GM12878 (cell line): ENCODE results near the gene BCR. TPM values are rescaled to one million over a fixed set of nuclear protein-coding genes. Genes with fewer than 3 reads are reported as not detected.

Experiments
- ATAC-seq: fragments of 200-7000 bp; cut with Tn5 transposase; 3 replicates; pipeline ENCODE4 v1.9.1; 2020; ENCODE audit warnings: mild to moderate bottlenecking, moderate library complexity
- BruUV-seq: library from RNA; stranded (reverse); fragments of 400-500 nt; replicated peaks from 2 replicates; lab custom pipeline; 2021; lab: Mats Ljungman, UMichigan
- CTCF ChIA-PET: fragments of 300-600 bp; sonication (Branson Sonifier 250); formaldehyde crosslinking; extraction: SDS; loops from one replicate; lab custom pipeline; 2021; ENCODE audit warnings: inconsistent platforms; lab: Yijun Ruan, JAX
- POLR2A ChIA-PET: fragments of 350-600 bp; formaldehyde crosslinking; extraction: SDS; loops from one replicate; lab custom pipeline; 2021; ENCODE audit warnings: inconsistent platforms; lab: Charles Lee
- RAD21 ChIA-PET: fragments of 300-600 bp; sonication (Branson Sonifier 250); formaldehyde crosslinking; loops from one replicate; lab custom pipeline; 2023; ENCODE audit warnings: antibody characterized with exemption; ENCODE audit not compliant: unreplicated experiment; lab: Charles Lee
- SMC1A ChIA-PET: fragments of 300-600 bp; sonication (Branson Sonifier 250); formaldehyde crosslinking; loops from one replicate; lab custom pipeline; 2023; ENCODE audit not compliant: unreplicated experiment, uncharacterized antibody; lab: Charles Lee
- DNase-seq: peaks from one replicate; pipeline ENCODE4 v3.0.0-alpha.2; 2011; ENCODE audit warnings: low read depth, low spot score
- FAIRE-seq: peaks from 3 replicates; lab custom pipeline; 2011; peaks lifted over from hg19 to GRCh38; lab: Jason Lieb, UNC
- H2AFZ ChIP-seq: 2 replicates; pipeline ENCODE4 v1.6.0; 2011; ENCODE audit warnings: low read depth, low read length, control low read depth; ENCODE audit not compliant: control insufficient read depth
- H3K27ac ChIP-seq: 2 replicates; pipeline ENCODE4 v1.5.1; 2011; ENCODE audit warnings: control low read depth; ENCODE audit not compliant: control insufficient read depth, insufficient read depth
- H3K27me3 ChIP-seq, 2 experiments: replicated peaks in 1 of 2; 2 replicates each; pipeline versions ENCODE4 v1.6.0 to v1.6.1; 2011; ENCODE audit warnings: low read length in 1 of 2; ENCODE audit not compliant: control insufficient read depth in 2 of 2, insufficient read depth in 2 of 2
- H3K36me3 ChIP-seq, 2 experiments: 2 replicates each; pipeline ENCODE4 v1.5.1; 2011; ENCODE audit warnings: low read length in 1 of 2; ENCODE audit not compliant: control insufficient read depth in 2 of 2, insufficient read depth in 2 of 2
- H3K4me1 ChIP-seq: 2 replicates; pipeline ENCODE4 v1.6.1; 2011; ENCODE audit warnings: mild to moderate bottlenecking, low read length, moderate library complexity, mixed read lengths; ENCODE audit not compliant: control insufficient read depth, insufficient read depth
- H3K4me2 ChIP-seq: 2 replicates; pipeline ENCODE4 v1.6.0; 2011; ENCODE audit warnings: control low read depth; ENCODE audit not compliant: control insufficient read depth, insufficient read depth
- H3K4me3 ChIP-seq: fragments of 200-600 bp; sonication (generic); 2 replicates; pipeline ENCODE4 v1.5.1; 2016
- H3K79me2 ChIP-seq: 2 replicates; pipeline ENCODE4 v1.6.0; 2011; ENCODE audit warnings: low read length; ENCODE audit not compliant: control insufficient read depth, insufficient read depth
- H3K9ac ChIP-seq: 2 replicates; pipeline ENCODE4 v1.8.0; 2011; ENCODE audit warnings: low read length, control low read depth, mixed read lengths; ENCODE audit not compliant: control insufficient read depth, insufficient read depth
- H3K9me3 ChIP-seq: replicated peaks from 3 replicates; pipeline ENCODE4 v1.5.1; 2011; ENCODE audit warnings: mild to moderate bottlenecking, low read length; ENCODE audit not compliant: control insufficient read depth, insufficient read depth
- H4K20me1 ChIP-seq: 2 replicates; pipeline ENCODE4 v1.6.0; 2011; ENCODE audit not compliant: control insufficient read depth, insufficient read depth
- BRCA1 ChIP-seq: IDR thresholded peaks from 2 replicates; pipeline ENCODE4 v1.6.1; 2011; ENCODE audit warnings: low read depth, low read length, improper control_type of control experiment
- CBX5 ChIP-seq: sonication (generic); IDR thresholded peaks from 2 replicates; pipeline ENCODE4 v1.6.1; 2016; ENCODE audit warnings: low read depth, moderate library complexity, mild to moderate bottlenecking, inconsistent platforms
- CHD1 ChIP-seq: IDR thresholded peaks from 2 replicates; pipeline ENCODE4 v1.6.1; 2012; ENCODE audit warnings: low read depth, low read length, improper control_type of control experiment
- CHD2 ChIP-seq: IDR thresholded peaks from 2 replicates; pipeline ENCODE4 v1.6.1; 2011; ENCODE audit warnings: low read depth, low read length, improper control_type of control experiment, borderline replicate concordance
- DPF2 ChIP-seq: fragments of 450-650 bp; IDR thresholded peaks from 2 replicates; pipeline ENCODE4 v1.6.1; 2017; ENCODE audit warnings: mild to moderate bottlenecking
- EED ChIP-seq: sonication (generic); IDR thresholded peaks from 2 replicates; pipeline ENCODE4 v1.6.1; 2016; ENCODE audit warnings: antibody characterized with exemption, low read depth
- EGR1 ChIP-seq, 2 experiments: IDR thresholded peaks; 1 replicate in 1 of 2; 2 replicates in 1 of 2; pipeline ENCODE4 v1.6.1; 2011 to 2012; ENCODE audit warnings: low read depth in 2 of 2, low read length in 2 of 2, borderline replicate concordance in 1 of 2, mild to moderate bottlenecking in 1 of 2, moderate library complexity in 1 of 2
- EP300 ChIP-seq, 2 experiments: fragments of 150-350 bp in 1 of 2; IDR thresholded peaks; 2 replicates each; pipeline ENCODE4 v1.6.1; 2011 to 2012; ENCODE audit warnings: low read depth in 2 of 2, low read length in 2 of 2, borderline replicate concordance in 1 of 2, improper control_type of control experiment in 1 of 2, inconsistent platforms in 1 of 2; ENCODE audit not compliant: control insufficient read depth in 1 of 2
- HDAC2 ChIP-seq: fragments of 200-600 bp; sonication (generic); IDR thresholded peaks from 2 replicates; pipeline ENCODE4 v1.6.1; 2017
- MEF2B ChIP-seq: fragments of 450-650 bp; IDR thresholded peaks from 2 replicates; pipeline ENCODE4 v1.6.1; 2018; ENCODE audit warnings: mild to moderate bottlenecking, moderate library complexity; ENCODE audit not compliant: partially characterized antibody, poor library complexity, severe bottlenecking
- MXI1 ChIP-seq: fragments of 150-350 bp; IDR thresholded peaks from 2 replicates; pipeline ENCODE4 v1.6.1; 2011; ENCODE audit warnings: low read depth, mild to moderate bottlenecking, inconsistent platforms, low read length, improper control_type of control experiment
- POU2F2 ChIP-seq: IDR thresholded peaks from 3 replicates; pipeline ENCODE4 v1.6.1; 2011; ENCODE audit warnings: low read depth, mild to moderate bottlenecking, low read length, borderline replicate concordance
- SP1 ChIP-seq: IDR thresholded peaks from one replicate; pipeline ENCODE4 v1.6.1; 2011; ENCODE audit warnings: low read depth, low read length
- TARDBP ChIP-seq: IDR thresholded peaks from 2 replicates; pipeline ENCODE4 v1.6.1; 2016; ENCODE audit warnings: borderline replicate concordance
- ZBTB4 ChIP-seq: fragments of 450-650 bp; formaldehyde crosslinking; IDR thresholded peaks from 2 replicates; pipeline ENCODE4 v1.4.0; 2022; ENCODE audit warnings: mild to moderate bottlenecking, moderate library complexity
- WGBS: methylation state at CpG from one replicate; pipeline ENCODE4 v1.1.6; 2016; ENCODE audit warnings: low lambda C conversion rate; ENCODE audit not compliant: insufficient replicate concordance, insufficient coverage; ENCODE audit errors: missing lambda C conversion rate; 5-methylcytosine and 5-hydroxymethylcytosine counted together
- in situ Hi-C: fragments of 300-500 bp; cut with MboI; formaldehyde crosslinking; loops from 9 replicates; pipeline ENCODE4 v1.14.3; 2018; ENCODE audit warnings: mixed read lengths
- intact Hi-C: fragments of 100-400 bp; cut with micrococcal nuclease; formaldehyde crosslinking; loops from one replicate; pipeline ENCODE4 v1.14.2; 2022; ENCODE audit not compliant: unreplicated experiment
- polyA plus RNA-seq, 11 experiments: library from polyadenylated mRNA; depleted of rRNA in 4 of 11; unstranded in 6 of 11; stranded (reverse) in 5 of 11; fragments of >200 nt; fragmentation: Nextera tagmentation in 4 of 11; fragmentation: Illumina TruSeq in 1 of 11; extraction: Ambion mirVana in 4 of 11; extraction: Trizol in 1 of 11; gene quantifications; 1 replicate in 1 of 11; 2 replicates in 10 of 11; pipeline versions ENCODE4 v1.2.1 to v1.2.3, GENCODE V29; 2011 to 2016; ENCODE audit warnings: inconsistent platforms in 2 of 11, missing spikeins in 2 of 11, low read depth in 1 of 11
- total RNA-seq, 4 experiments: library from RNA; depleted of rRNA in 3 of 4; stranded (reverse); fragments of >200 nt in 3 of 4; fragmentation: Illumina TruSeq in 1 of 4; extraction: Trizol in 1 of 4; gene quantifications; 2 replicates each; pipeline versions ENCODE4 v1.2.1 to v1.2.3, GENCODE V29; 2013 to 2021
- TF ChIP-seq, protein P1 (sequence below): fragments of 450-650 bp; IDR thresholded peaks from 2 replicates; pipeline ENCODE4 v1.6.1; 2017; ENCODE audit warnings: borderline replicate concordance

The BCR gene
- total and polyA plus RNA-seq, 10 of the 15 experiments (the other 5 are each of a cell fraction or from before 2014, with no cell fraction given) = 1.7 to 64.7 (median 18.4) TPM

DNA sequence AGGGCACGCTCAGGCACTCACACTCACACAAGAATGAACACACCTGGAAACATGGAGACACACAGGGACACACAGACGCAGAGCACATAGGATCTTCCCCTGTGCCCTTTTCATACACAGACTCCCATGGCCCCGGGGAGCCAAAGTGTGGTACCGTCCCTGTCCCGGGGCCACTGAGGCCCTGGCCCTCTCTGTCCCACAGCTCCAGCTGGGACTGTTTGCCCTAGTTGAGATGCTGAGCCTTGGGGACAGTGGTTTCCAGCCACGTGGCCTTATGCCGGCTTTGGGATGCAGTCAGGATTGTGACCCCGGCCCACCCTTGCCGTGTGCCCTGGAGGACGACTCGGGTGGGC is 100.7 kb downstream of the BCR start:
- intact Hi-C loops = loop anchor here (1.0 kb wide), 3 partner anchors 103 to 322 kb away; no protein-coding TSS in a partner anchor
- ChIA-PET RAD21 (interaction anchor here (1.7 to 6.0 kb wide), 2 partner anchors 103 to 136 kb away, joined by 13 to 167 read pairs; partner anchors contain the start of genes BCR and RAB36), POLR2A (no interaction called here), CTCF (interaction anchor here (1.4 to 5.3 kb wide), 3 partner anchors 105 to 322 kb away, joined by 5 to 209 read pairs (median 58); partner anchors contain the start of gene BCR), SMC1A (interaction anchor here (2.7 kb wide), 1 partner anchor 321 kb away, joined by 26 read pairs; no protein-coding TSS in a partner anchor)
- WGBS = 78% methylated on average over 11 of the region's 11 CpGs
- no peak for FAIRE-seq
- DNase-seq = no peak
- TF ChIP-seq HDAC2 = no peak
- TF ChIP-seq POU2F2 = no peak
- no peak for TF ChIP-seq BRCA1
- no peak for TF ChIP-seq EP300 (IDR thresholded peaks at IDR 0.05; ENCODE audit: borderline replicate concordance in 1 of 2, control insufficient read depth in 1 of 2, low read depth in 2 of 2, low read length in 2 of 2)
- no peak for TF ChIP-seq ZBTB4 (CRISPR knock-in tag)
- TF ChIP-seq CBX5 = no peak
- no peak for TF ChIP-seq MXI1
- no peak for TF ChIP-seq DPF2
- TF ChIP-seq EGR1 (IDR thresholded peaks at IDR 0.05; ENCODE audit: borderline replicate concordance in 1 of 2, low read depth in 2 of 2, low read length in 2 of 2) = no peak
- TF ChIP-seq SP1 = no peak
- no peak for TF ChIP-seq CHD2
- TF ChIP-seq TARDBP = no peak
- TF ChIP-seq, protein P1, sequence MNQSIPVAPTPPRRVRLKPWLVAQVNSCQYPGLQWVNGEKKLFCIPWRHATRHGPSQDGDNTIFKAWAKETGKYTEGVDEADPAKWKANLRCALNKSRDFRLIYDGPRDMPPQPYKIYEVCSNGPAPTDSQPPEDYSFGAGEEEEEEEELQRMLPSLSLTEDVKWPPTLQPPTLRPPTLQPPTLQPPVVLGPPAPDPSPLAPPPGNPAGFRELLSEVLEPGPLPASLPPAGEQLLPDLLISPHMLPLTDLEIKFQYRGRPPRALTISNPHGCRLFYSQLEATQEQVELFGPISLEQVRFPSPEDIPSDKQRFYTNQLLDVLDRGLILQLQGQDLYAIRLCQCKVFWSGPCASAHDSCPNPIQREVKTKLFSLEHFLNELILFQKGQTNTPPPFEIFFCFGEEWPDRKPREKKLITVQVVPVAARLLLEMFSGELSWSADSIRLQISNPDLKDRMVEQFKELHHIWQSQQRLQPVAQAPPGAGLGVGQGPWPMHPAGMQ = no peak
- no peak for TF ChIP-seq MEF2B
- no peak for TF ChIP-seq CHD1
- no peak for TF ChIP-seq EED
- H3K9me3 ChIP-seq = no peaks in the 10 kb centered on the region
- ATAC-seq = no peak; the same call in 1 of the 3 replicates
- H4K20me1 ChIP-seq = no peaks in the 10 kb centered on the region
- no peak overlapping the region for H3K4me3 ChIP-seq
- peaks cover 4 to 23% of the 10 kb centered on the region in 2 experiments; a peak in 3 of 4 replicates for H3K36me3 ChIP-seq
- 0 out of 2 replicates have a peak overlapping the region, but pooled peaks have one; percentile 28 for H3K4me2 ChIP-seq
- BruUV-seq = no TSS peak
- in situ Hi-C loops = loop anchor here (5.0 to 25.0 kb wide), 2 partner anchors 314 to 469 kb away; no protein-coding TSS in a partner anchor
- no peaks in the 10 kb centered on the region for H3K27me3 ChIP-seq
- H2AFZ ChIP-seq = no peak overlapping the region
- peaks cover 11% of the 10 kb centered on the region for H3K4me1 ChIP-seq
- no peaks in the 10 kb centered on the region for H3K79me2 ChIP-seq
- no peak overlapping the region; the same call in 1 of the 2 replicates for H3K27ac ChIP-seq
- H3K9ac ChIP-seq = no peak overlapping the region
